Measurements from ENCODE around the gene GIPC2. TPM values are rescaled to one million over a fixed set of nuclear protein-coding genes. Genes with fewer than 3 reads are reported as not detected.

The GIPC2 gene
- total RNA-seq, 1 donor from 2014 or later = 4.2 TPM

- peaks cover 4% of the 10 kb centered on the region for H3K36me3 Mint-ChIP-seq (ENCODE audit: insufficient read depth)
- H3K27ac Mint-ChIP-seq = no peak overlapping the region
- no peaks in the 10 kb centered on the region for H3K4me1 Mint-ChIP-seq (ENCODE audit: low read depth)
- no peaks in the 10 kb centered on the region for H3K27me3 Mint-ChIP-seq
- H3K9me3 Mint-ChIP-seq (ENCODE audit: low read depth) = peaks cover 9% of the 10 kb centered on the region
- TF ChIP-seq, protein P1, sequence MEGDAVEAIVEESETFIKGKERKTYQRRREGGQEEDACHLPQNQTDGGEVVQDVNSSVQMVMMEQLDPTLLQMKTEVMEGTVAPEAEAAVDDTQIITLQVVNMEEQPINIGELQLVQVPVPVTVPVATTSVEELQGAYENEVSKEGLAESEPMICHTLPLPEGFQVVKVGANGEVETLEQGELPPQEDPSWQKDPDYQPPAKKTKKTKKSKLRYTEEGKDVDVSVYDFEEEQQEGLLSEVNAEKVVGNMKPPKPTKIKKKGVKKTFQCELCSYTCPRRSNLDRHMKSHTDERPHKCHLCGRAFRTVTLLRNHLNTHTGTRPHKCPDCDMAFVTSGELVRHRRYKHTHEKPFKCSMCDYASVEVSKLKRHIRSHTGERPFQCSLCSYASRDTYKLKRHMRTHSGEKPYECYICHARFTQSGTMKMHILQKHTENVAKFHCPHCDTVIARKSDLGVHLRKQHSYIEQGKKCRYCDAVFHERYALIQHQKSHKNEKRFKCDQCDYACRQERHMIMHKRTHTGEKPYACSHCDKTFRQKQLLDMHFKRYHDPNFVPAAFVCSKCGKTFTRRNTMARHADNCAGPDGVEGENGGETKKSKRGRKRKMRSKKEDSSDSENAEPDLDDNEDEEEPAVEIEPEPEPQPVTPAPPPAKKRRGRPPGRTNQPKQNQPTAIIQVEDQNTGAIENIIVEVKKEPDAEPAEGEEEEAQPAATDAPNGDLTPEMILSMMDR (IDR thresholded peaks at IDR 0.05; ENCODE audit: unreplicated experiment) = no peak
- H3K4me3 Mint-ChIP-seq (ENCODE audit: low read depth) = no peak overlapping the region
- no peak for DNase-seq (ENCODE audit: low spot score, unreplicated experiment)
Measured at GRCh38 chr1:78146205-78146771, 100.5 kb downstream of the GIPC2 start.

- Mint-ChIP-seq H3K9me3 (ENCODE audit: low read depth) (peaks cover 9% of the 10 kb centered on the region), H3K27ac (no peak overlapping the region), H3K4me3 (ENCODE audit: low read depth) (no peak overlapping the region), H3K27me3 (no peaks in the 10 kb centered on the region), H3K4me1 (ENCODE audit: low read depth) (no peaks in the 10 kb centered on the region), H3K36me3 (ENCODE audit: insufficient read depth) (peaks cover 4% of the 10 kb centered on the region)
- TF ChIP-seq, protein P1 (IDR thresholded peaks at IDR 0.05; ENCODE audit: unreplicated experiment) = no peak
- DNase-seq (ENCODE audit: low spot score, unreplicated experiment) = no peak
Measured at GRCh38 chr1:78147031-78147430, 101.3 kb downstream of the GIPC2 start.

DNA sequence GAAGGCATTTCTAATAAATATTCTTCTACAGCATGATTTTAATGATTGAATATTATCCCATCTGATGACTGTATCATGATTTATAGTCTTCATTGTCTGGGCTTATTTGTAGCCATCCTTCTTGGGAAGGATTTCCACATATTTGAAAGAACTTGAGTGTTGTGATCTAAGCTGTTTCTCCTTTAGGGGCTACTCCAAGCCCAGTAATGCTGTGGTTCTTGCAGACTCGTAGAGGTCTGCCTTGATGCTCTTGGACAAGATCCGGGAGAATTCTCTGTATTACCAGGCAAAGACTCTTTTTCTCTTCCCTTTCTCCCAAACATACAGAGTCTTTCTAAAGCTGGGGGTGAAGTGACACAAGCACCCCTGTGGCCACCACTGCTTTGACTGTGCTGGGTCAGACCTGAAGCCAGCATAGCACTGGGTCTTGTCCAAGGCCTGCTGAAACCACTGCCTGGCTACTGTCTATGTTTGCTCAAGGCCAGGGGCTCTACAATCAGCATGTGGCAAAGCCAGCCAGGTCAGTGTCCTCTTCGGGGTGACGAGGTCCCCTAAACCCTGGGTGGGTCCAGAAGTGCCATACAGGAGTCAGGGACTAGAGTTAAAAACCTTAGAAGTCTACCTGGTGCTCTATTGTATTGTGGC is 107.4 kb downstream of the GIPC2 start:
- H3K27ac Mint-ChIP-seq = no peak overlapping the region
- H3K27me3 Mint-ChIP-seq = no peaks in the 10 kb centered on the region
- DNase-seq (ENCODE audit: low spot score, unreplicated experiment) = no peak
- TF ChIP-seq, protein P1 (IDR thresholded peaks at IDR 0.05; ENCODE audit: unreplicated experiment) = no peak
- H3K4me1 Mint-ChIP-seq (ENCODE audit: low read depth) = no peaks in the 10 kb centered on the region
- H3K4me3 Mint-ChIP-seq (ENCODE audit: low read depth) = no peak overlapping the region
- peaks cover 9% of the 10 kb centered on the region for H3K9me3 Mint-ChIP-seq (ENCODE audit: low read depth)
- peaks cover 3% of the 10 kb centered on the region for H3K36me3 Mint-ChIP-seq (ENCODE audit: insufficient read depth)

DNA sequence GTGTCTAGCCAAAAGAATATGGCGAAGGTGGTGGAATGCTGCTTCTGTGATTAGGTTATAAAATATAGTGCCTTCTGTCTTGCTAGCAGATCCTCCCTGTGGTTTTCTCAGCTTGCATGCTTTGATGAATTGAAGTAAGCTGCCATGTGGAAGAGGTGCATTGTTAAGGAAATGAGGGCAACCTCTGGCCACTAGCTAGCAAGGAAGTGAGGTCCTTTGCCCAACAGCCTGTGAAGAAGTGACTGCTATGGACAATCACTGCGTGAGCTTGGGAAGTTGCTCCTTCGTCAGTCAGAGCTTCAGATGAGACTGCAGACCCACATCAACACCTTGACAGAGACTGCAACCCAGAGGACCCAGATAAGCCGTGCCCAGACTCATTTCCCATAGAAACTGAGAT is 109.4 kb downstream of the GIPC2 start:
- Mint-ChIP-seq H3K27ac (no peak overlapping the region), H3K4me3 (ENCODE audit: low read depth) (no peak overlapping the region), H3K4me1 (ENCODE audit: low read depth) (no peaks in the 10 kb centered on the region), H3K27me3 (no peaks in the 10 kb centered on the region), H3K36me3 (ENCODE audit: insufficient read depth) (peaks cover 4% of the 10 kb centered on the region), H3K9me3 (ENCODE audit: low read depth) (peaks cover 5% of the 10 kb centered on the region)
- DNase-seq (ENCODE audit: low spot score, unreplicated experiment) = no peak
- TF ChIP-seq, protein P1 (IDR thresholded peaks at IDR 0.05; ENCODE audit: unreplicated experiment) = no peak

GRCh38 chr1:78156805-78157521 is 111.2 kb downstream of the GIPC2 start:
- TF ChIP-seq, protein P1 (IDR thresholded peaks at IDR 0.05; ENCODE audit: unreplicated experiment) = no peak
- H3K27ac Mint-ChIP-seq = no peak overlapping the region
- H3K4me1 Mint-ChIP-seq (ENCODE audit: low read depth) = no peaks in the 10 kb centered on the region
- H3K36me3 Mint-ChIP-seq (ENCODE audit: insufficient read depth) = peaks cover 6% of the 10 kb centered on the region
- DNase-seq (ENCODE audit: low spot score, unreplicated experiment) = no peak
- H3K27me3 Mint-ChIP-seq = no peaks in the 10 kb centered on the region
- H3K9me3 Mint-ChIP-seq (ENCODE audit: low read depth) = peaks cover 9% of the 10 kb centered on the region
- H3K4me3 Mint-ChIP-seq (ENCODE audit: low read depth) = no peak overlapping the region

Measured in progenitor cell of endocrine pancreas (in vitro differentiated cells).